Uterus (tissue), 4 donors: Measurements from ENCODE around the gene PACS1. TPM values are rescaled to one million over a fixed set of nuclear protein-coding genes. Genes with fewer than 3 reads are reported as not detected.

Experiments used
- DNase-seq, 2 donors: peaks; one replicate each; pipeline ENCODE4 v3.0.0-alpha.2; 2019 to 2020
- H3K27ac ChIP-seq, 2 donors: fragments of 200-600 bp; sonication (generic); 1 replicate in 1 of 2; 2 replicates in 1 of 2; pipeline ENCODE4 v1.5.1; 2016 to 2018
- H3K27me3 ChIP-seq, 2 donors: fragments of 200-600 bp; sonication (generic); one replicate each; pipeline ENCODE4 v1.5.1; 2018 to 2019; ENCODE audit warnings: control low read depth in 1 of 2
- H3K36me3 ChIP-seq, 2 donors: fragments of 200-600 bp; sonication (generic); one replicate each; pipeline ENCODE4 v1.5.1; 2019; ENCODE audit warnings: control low read depth in 1 of 2
- H3K4me1 ChIP-seq, 2 donors: fragments of 200-600 bp; sonication (generic); one replicate each; pipeline ENCODE4 v1.5.1; 2018 to 2019; ENCODE audit warnings: control low read depth in 1 of 2
- H3K4me3 ChIP-seq, 2 donors: fragments of 200-600 bp; sonication (generic); 1 replicate in 1 of 2; 2 replicates in 1 of 2; pipeline ENCODE4 v1.5.1; 2018 to 2019; ENCODE audit warnings: mild to moderate bottlenecking in 1 of 2
- H3K9me3 ChIP-seq, 2 donors: fragments of 200-600 bp; sonication (generic); one replicate each; pipeline ENCODE4 v1.5.1; 2019; ENCODE audit warnings: control low read depth in 1 of 2
- POLR2A ChIP-seq, 2 donors: fragments of 450-650 bp; IDR thresholded peaks; one replicate each; pipeline ENCODE4 v1.6.1; 2016; ENCODE audit warnings: antibody characterized with exemption in 2 of 2, mild to moderate bottlenecking in 1 of 2, moderate library complexity in 1 of 2
- intact Hi-C: fragments of 100-400 bp; cut with DNase I; formaldehyde crosslinking; loops from one replicate; pipeline ENCODE4 v1.15.1; 2023; ENCODE audit warnings: low total_unique reads
- total RNA-seq, 4 donors: library from RNA; depleted of rRNA in 3 of 4; stranded (reverse); fragments of >200 nt in 3 of 4; gene quantifications; one replicate each; pipeline versions ENCODE4 v1.1.0 to v1.2.4, GENCODE V29; 2014 to 2023
- TF ChIP-seq, protein P1 (sequence below), 4 experiments: fragments of 200-600 bp in 2 of 4; fragments of 450-650 bp in 2 of 4; sonication (generic) in 2 of 4; IDR thresholded peaks; one replicate each; pipeline ENCODE4 v1.5.1; 2016 to 2019; ENCODE audit warnings: antibody characterized with exemption in 4 of 4, mild to moderate bottlenecking in 2 of 4, moderate library complexity in 1 of 4
- donor health status: DM: yes; HTN: yes; CAD: no.

Gene PACS1
- total RNA-seq, 4 donors from 2014 or later = 2.9 to 79.2 (median 57.2) TPM

DNA sequence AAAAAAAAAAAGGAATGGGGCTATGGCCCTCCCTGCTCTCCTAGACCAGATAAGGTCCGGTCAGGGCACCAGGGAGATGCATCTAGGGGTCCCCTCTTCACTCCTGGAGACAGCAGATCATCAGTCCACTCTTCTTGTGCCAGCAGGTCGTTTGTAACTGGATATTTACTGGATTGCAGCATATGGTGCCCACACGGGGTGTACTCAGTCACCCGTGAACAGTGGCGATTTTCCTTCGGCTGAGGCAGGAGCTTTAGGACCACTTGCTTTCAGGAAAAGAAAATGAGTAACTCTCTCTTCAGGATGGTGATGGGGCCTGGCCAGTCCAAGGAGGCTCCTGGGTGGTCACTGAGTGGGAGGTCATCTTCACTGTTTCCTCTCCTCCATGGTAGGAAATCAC, 160.1 kb downstream of the PACS1 start:
- Histone ChIP-seq H3K27ac (no peak overlapping the region), H3K36me3 (no peaks in the 10 kb centered on the region), H3K4me1 (no peaks in the 10 kb centered on the region), H3K9me3 (no peaks in the 10 kb centered on the region), H3K4me3 (no peak overlapping the region), H3K27me3 (no peaks in the 10 kb centered on the region)
- intact Hi-C loops = no loop called here
- TF ChIP-seq POLR2A (IDR thresholded peaks at IDR 0.05) = no peak
- TF ChIP-seq, protein P1, sequence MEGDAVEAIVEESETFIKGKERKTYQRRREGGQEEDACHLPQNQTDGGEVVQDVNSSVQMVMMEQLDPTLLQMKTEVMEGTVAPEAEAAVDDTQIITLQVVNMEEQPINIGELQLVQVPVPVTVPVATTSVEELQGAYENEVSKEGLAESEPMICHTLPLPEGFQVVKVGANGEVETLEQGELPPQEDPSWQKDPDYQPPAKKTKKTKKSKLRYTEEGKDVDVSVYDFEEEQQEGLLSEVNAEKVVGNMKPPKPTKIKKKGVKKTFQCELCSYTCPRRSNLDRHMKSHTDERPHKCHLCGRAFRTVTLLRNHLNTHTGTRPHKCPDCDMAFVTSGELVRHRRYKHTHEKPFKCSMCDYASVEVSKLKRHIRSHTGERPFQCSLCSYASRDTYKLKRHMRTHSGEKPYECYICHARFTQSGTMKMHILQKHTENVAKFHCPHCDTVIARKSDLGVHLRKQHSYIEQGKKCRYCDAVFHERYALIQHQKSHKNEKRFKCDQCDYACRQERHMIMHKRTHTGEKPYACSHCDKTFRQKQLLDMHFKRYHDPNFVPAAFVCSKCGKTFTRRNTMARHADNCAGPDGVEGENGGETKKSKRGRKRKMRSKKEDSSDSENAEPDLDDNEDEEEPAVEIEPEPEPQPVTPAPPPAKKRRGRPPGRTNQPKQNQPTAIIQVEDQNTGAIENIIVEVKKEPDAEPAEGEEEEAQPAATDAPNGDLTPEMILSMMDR (IDR thresholded peaks at IDR 0.05) = no peak
- DNase-seq = no peak

DNA sequence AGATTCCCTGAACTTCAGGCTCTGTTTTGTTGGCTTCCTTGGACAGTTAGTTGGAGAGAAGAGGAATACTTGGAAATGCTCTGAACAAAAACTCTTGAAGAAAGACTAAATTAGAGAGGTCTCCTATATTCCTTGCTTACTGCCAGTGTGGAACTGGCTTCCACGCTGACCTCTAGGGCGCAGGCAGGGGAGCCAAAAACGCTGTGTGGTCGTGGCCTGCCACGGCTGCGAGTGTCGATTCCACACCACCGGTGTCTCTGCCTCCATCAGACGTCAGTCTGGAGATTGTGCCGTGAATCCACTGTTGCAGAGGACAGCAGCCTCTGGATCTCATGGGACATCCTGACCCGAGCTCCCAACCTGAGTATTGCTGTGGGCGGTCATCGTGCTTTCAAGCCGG, 160.9 kb downstream of the PACS1 start:
- no peaks in the 10 kb centered on the region for H3K27me3 ChIP-seq
- no peaks in the 10 kb centered on the region for H3K4me1 ChIP-seq
- TF ChIP-seq POLR2A (IDR thresholded peaks at IDR 0.05) = no peak
- TF ChIP-seq, protein P1 (IDR thresholded peaks at IDR 0.05) = no peak
- intact Hi-C loops = no loop called here
- H3K4me3 ChIP-seq = no peak overlapping the region
- H3K9me3 ChIP-seq = no peaks in the 10 kb centered on the region
- DNase-seq = no peak
- H3K27ac ChIP-seq = no peak overlapping the region
- H3K36me3 ChIP-seq = no peaks in the 10 kb centered on the region

DNA sequence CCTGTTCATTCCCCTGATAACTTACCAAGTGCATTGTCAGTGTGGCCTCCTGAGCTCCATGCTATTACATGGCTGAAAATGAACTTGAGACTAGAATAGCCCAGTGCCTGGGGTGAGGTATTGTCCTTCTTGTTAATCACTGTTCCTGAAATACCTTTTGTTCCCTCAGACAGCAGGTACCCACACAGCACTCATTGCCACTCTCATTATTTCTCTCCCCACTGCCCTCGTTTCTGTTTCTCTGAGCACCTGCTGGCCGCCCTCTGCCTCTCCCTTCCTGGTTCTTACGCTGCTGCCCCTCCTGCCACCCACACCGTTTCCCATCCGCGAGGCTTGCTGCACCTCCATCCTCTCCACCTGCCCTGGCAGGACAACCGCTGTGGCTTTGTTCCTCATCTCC, 161.5 kb downstream of the PACS1 start:
- Histone ChIP-seq H3K36me3 (no peaks in the 10 kb centered on the region), H3K4me3 (no peak overlapping the region), H3K27ac (no peak overlapping the region), H3K9me3 (no peaks in the 10 kb centered on the region), H3K4me1 (no peaks in the 10 kb centered on the region), H3K27me3 (no peaks in the 10 kb centered on the region)
- TF ChIP-seq, protein P1 (IDR thresholded peaks at IDR 0.05) = no peak
- no peak for TF ChIP-seq POLR2A (IDR thresholded peaks at IDR 0.05)
- no peak for DNase-seq
- intact Hi-C loops = no loop called here

DNA sequence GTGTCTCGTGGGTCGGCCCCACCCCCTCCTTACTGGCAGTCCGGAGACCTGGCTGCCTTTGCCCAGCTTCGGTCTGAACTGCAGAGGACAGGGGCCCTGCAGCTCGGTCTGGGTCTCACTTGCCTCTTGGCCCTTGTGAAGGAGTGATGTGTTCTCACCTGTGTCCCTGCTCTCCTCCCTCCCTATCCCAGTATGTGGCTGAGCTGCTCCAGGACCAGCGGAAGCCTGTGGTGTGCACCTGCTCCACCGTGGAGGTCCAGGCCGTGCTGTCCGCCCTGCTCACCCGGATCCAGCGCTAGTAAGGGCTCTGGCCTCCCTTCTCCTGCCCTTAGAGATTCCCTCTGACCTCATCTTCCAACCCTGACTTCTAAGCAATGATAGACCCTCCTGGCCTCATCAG, 162.7 kb downstream of the PACS1 start:
- no peaks in the 10 kb centered on the region for H3K4me1 ChIP-seq
- intact Hi-C loops = no loop called here

DNA sequence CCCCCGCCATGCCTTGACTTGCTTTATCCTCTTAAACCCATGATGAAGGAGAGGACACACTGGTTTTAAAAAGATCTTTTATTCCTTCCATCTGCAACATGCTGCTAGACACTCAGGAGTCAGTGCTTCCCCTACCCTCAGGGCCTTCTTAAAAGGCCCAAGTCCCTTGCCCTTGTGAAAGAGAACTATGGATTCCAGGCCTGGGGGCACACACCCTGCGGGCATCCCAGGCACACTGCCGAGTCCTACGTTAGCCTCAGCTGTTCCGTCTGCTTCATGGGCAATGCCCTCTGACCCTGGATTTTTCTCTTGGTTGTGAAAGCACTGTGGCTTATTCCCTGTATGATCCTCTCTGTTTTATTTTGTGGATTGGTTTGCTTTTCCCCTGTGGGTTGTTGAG, 163.2 kb downstream of the PACS1 start:
- TF ChIP-seq POLR2A (IDR thresholded peaks at IDR 0.05) = no peak
- TF ChIP-seq, protein P1 (IDR thresholded peaks at IDR 0.05) = no peak
- Histone ChIP-seq H3K4me1 (no peaks in the 10 kb centered on the region), H3K27me3 (no peaks in the 10 kb centered on the region), H3K36me3 (no peaks in the 10 kb centered on the region), H3K9me3 (no peaks in the 10 kb centered on the region), H3K4me3 (no peak overlapping the region), H3K27ac (no peak overlapping the region)
- no peak for DNase-seq
- intact Hi-C loops = no loop called here

More for the DNA sequence above, 162.7 kb downstream of the PACS1 start:
- DNase-seq = no peak
- H3K27me3 ChIP-seq = no peaks in the 10 kb centered on the region
- H3K27ac ChIP-seq = no peak overlapping the region
- H3K9me3 ChIP-seq = no peaks in the 10 kb centered on the region
- no peak for TF ChIP-seq POLR2A (IDR thresholded peaks at IDR 0.05)
- TF ChIP-seq, protein P1 (IDR thresholded peaks at IDR 0.05) = no peak
- no peaks in the 10 kb centered on the region for H3K36me3 ChIP-seq
- no peak overlapping the region for H3K4me3 ChIP-seq
